ENCODE data around the gene MOSPD3.

GRCh38 chr7:100568896-100569844, 43.2 kb upstream of the MOSPD3 start:
- TF ChIP-seq EZH2 (IDR thresholded peaks at IDR 0.05; ENCODE audit: borderline replicate concordance, low read depth, low read length, severe bottlenecking): no peak
- TF ChIP-seq CTCF (IDR thresholded peaks at IDR 0.05; ENCODE audit: borderline replicate concordance, extremely low read depth, low read length, poor library complexity, severe bottlenecking): peak; percentile 62

Data from DND-41 (cell line).